Heart left ventricle (tissue), 16 donors: ENCODE data around the gene MUC6. TPM values are rescaled to one million over a fixed set of nuclear protein-coding genes. Genes with fewer than 3 reads are reported as not detected.

Source experiments
- ATAC-seq, 4 donors: fragments of 200-7000 bp; cut with Tn5 transposase; one replicate each; pipeline ENCODE4 v1.9.1; 2020 to 2022; ENCODE audit warnings: moderate library complexity in 4 of 4, mild to moderate bottlenecking in 3 of 4, moderate number of reproducible peaks in 1 of 4
- DNase-seq, 5 donors: peaks; one replicate each; pipeline ENCODE4 v3.0.0-alpha.2; 2020
- H3K27ac ChIP-seq, 12 donors: fragments of 200-600 bp; sonication (generic) in 4 of 12; one replicate each; pipeline versions ENCODE4 v1.5.0 to v1.8.0; 2016 to 2022; ENCODE audit warnings: mild to moderate bottlenecking in 2 of 12
- H3K27me3 ChIP-seq, 9 donors: fragments of 200-600 bp; sonication (generic) in 2 of 9; one replicate each; pipeline versions ENCODE4 v1.5.1 to v1.8.0; 2016 to 2022; ENCODE audit warnings: mild to moderate bottlenecking in 3 of 9
- H3K36me3 ChIP-seq, 9 donors: fragments of 200-600 bp; sonication (generic) in 2 of 9; one replicate each; pipeline versions ENCODE4 v1.5.0 to v1.8.0; 2018 to 2022; ENCODE audit warnings: mild to moderate bottlenecking in 2 of 9
- H3K4me1 ChIP-seq, 12 donors: fragments of 200-600 bp; sonication (generic) in 4 of 12; one replicate each; pipeline versions ENCODE4 v1.5.0 to v1.8.0; 2016 to 2022; ENCODE audit warnings: mild to moderate bottlenecking in 3 of 12
- H3K4me3 ChIP-seq, 12 donors: fragments of 200-600 bp; sonication (generic) in 4 of 12; one replicate each; pipeline versions ENCODE4 v1.5.0 to v1.8.0; 2017 to 2022; ENCODE audit warnings: mild to moderate bottlenecking in 9 of 12, moderate library complexity in 4 of 12
- H3K9me3 ChIP-seq, 12 donors: fragments of 200-600 bp; sonication (generic) in 4 of 12; one replicate each; pipeline versions ENCODE4 v1.5.0 to v1.8.0; 2016 to 2022; ENCODE audit warnings: mild to moderate bottlenecking in 1 of 12
- POLR2A ChIP-seq, 2 donors: fragments of 450-650 bp; IDR thresholded peaks; one replicate each; pipeline ENCODE4 v1.6.1; 2017; ENCODE audit warnings: antibody characterized with exemption in 2 of 2, mild to moderate bottlenecking in 2 of 2, moderate library complexity in 2 of 2
- WGBS, 4 donors: extraction: QIAGEN DNeasy Blood & Tissue Kit in 2 of 4; methylation state at CpG; one replicate each; pipeline versions ENCODE4 v1.1.5 to v1.1.7; 2013 to 2018; 5-methylcytosine and 5-hydroxymethylcytosine counted together
- intact Hi-C, 10 donors: fragments of 100-400 bp; cut with DNase I; formaldehyde crosslinking; loops; one replicate each; pipeline versions ENCODE4 v1.11.1 to v1.14.2; 2022
- polyA plus RNA-seq, 2 donors: library from polyadenylated mRNA; stranded (reverse); fragments of 200-250 nt; gene quantifications; one replicate each; pipeline ENCODE4 v1.2.3, GENCODE V29; 2013
- total RNA-seq, 9 donors: library from RNA; depleted of rRNA in 2 of 9; stranded (reverse); fragments of >200 nt in 2 of 9; fragmentation: NEBNext Ultra II Directional in 3 of 9; extraction: Animal tissue kit (Norgen Biotek cat#: 25700) in 3 of 9; gene quantifications; one replicate each; pipeline versions ENCODE4 v1.1.0 to v1.2.4, GENCODE V29; 2016 to 2023
- TF ChIP-seq, protein P1 (sequence below), 12 donors: fragments of 200-600 bp; sonication (generic) in 4 of 12; IDR thresholded peaks; one replicate each; pipeline versions ENCODE4 v1.5.0 to v1.8.0; 2018 to 2022; ENCODE audit warnings: antibody characterized with exemption in 12 of 12, mild to moderate bottlenecking in 5 of 12
- donor health status: ischemic (EF 13 %, LVEDD 7.1; RV severe dilation, severe dysfunction).
- donor health status: healthy with polysubstance abuse.
- donor health status: DM: no; HTN: yes; CAD: no.
- donor health status: DM: no; HTN: no; CAD: no.
- donor health status: ischemic (EF 25% LVEDD 6.9; RV normal size, moderate dysfunction).
- donor health status: ischemic (EF 25% LVEDD 5.7; RV mildly dilated, moderate dysfunction).
- donor health status: healthy.
- donor health status: DM: yes; HTN: yes; CAD: no.
- donor health status: ischemic (EF 35%, LVEDD 5.7; RV mildly dilated, moderate dysfunction).
- donor health status: nonischemic (EF 11% LVEDD 7.7; RV severe dilation, severe dysfunction).
- donor health status: DM: yes; HTN: yes; CAD: no.
- donor health status: PGD.
- donor health status: ischemic (EF 29% LVEDD 5.4; RV normal size, mild dysfunction).
- donor health status: nonischemic (EF 23%, LVEDD 6.1; RV moderate dilation, normal function).

MUC6 gene
- total and polyA plus RNA-seq, 11 donors, result 0.04 to 0.06 TPM; not detected in 9

DNA sequence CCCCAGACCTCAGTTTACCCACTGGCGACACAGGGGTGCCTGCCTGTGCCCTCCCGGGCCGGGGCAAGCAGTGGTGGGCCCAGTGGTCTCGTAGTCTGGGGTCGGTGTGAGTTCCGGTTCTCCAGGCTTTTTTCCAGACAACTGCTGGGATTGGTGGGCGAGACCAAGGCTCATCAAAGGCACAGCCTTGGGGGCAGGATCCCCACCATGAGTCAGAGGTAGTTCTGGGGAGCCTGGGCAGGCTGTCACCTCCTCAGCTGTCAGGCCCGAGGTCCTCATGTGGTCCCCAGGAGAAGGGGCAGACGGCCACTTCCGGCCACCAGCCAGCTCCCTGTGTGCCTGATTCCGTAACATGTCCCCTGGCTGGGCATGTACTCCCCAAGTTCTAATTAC is 37.3 kb upstream of the MUC6 start:
- Histone ChIP-seq H3K36me3 (no peaks in the 10 kb centered on the region), H3K4me1 (peaks cover 4 to 20% (median 13%) of the 10 kb centered on the region in 12 donors), H3K27ac (no peak overlapping the region), H3K27me3 (peaks cover 0 to 3% (median 0%) of the 10 kb centered on the region in 9 donors), H3K4me3 (no peak overlapping the region), H3K9me3 (no peaks in the 10 kb centered on the region)
- 81 to 96% (median 89%) methylated on average over 7 to 11 of the region's 11 CpGs for WGBS, 4 donors
- ATAC-seq (no peak), DNase-seq (peak in 2 of 5 donors; percentile 17 to 56)
- TF ChIP-seq, protein P1, sequence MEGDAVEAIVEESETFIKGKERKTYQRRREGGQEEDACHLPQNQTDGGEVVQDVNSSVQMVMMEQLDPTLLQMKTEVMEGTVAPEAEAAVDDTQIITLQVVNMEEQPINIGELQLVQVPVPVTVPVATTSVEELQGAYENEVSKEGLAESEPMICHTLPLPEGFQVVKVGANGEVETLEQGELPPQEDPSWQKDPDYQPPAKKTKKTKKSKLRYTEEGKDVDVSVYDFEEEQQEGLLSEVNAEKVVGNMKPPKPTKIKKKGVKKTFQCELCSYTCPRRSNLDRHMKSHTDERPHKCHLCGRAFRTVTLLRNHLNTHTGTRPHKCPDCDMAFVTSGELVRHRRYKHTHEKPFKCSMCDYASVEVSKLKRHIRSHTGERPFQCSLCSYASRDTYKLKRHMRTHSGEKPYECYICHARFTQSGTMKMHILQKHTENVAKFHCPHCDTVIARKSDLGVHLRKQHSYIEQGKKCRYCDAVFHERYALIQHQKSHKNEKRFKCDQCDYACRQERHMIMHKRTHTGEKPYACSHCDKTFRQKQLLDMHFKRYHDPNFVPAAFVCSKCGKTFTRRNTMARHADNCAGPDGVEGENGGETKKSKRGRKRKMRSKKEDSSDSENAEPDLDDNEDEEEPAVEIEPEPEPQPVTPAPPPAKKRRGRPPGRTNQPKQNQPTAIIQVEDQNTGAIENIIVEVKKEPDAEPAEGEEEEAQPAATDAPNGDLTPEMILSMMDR (IDR thresholded peaks at IDR 0.05), result no peak
- no peak for TF ChIP-seq POLR2A (IDR thresholded peaks at IDR 0.05)
- intact Hi-C loops, result no loop called here

DNA sequence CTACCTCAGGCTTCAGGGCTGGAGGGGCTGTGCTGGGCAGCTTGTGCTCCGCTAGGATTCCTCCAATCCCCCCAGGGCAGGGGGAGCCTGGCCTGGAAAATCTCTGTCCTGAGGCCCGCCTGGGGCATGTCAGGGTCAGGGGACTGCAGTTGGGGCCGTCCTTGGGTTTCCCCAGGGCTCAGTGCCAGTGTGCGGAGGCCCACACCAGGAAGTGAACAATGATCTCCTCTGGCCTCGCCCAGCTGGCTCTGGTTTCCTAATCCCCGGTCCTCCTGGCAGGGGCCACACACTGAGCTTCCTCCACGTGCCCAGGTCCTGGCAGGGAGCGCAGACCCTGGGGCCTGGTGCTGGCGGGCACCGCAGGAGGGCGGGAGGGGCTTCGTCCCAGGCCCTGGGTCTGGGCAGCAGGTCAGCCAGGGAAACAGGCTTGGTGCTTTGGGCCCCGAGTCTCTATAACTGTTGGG is 36.8 kb upstream of the MUC6 start:
- DNase-seq, result peak in 3 of 5 donors; percentile 41 to 65 (median 53)
- H3K36me3 ChIP-seq, result no peaks in the 10 kb centered on the region
- peak overlapping the region in 1 of 12 donors; percentile 34 for H3K27ac ChIP-seq
- no peaks in the 10 kb centered on the region for H3K9me3 ChIP-seq
- H3K27me3 ChIP-seq, result peaks cover 0 to 3% (median 0%) of the 10 kb centered on the region in 9 donors
- H3K4me3 ChIP-seq, result no peak overlapping the region
- H3K4me1 ChIP-seq, result peaks cover 4 to 20% (median 13%) of the 10 kb centered on the region in 12 donors
- intact Hi-C loops, result no loop called here
- TF ChIP-seq, protein P1 (IDR thresholded peaks at IDR 0.05), result no peak
- no peak for TF ChIP-seq POLR2A (IDR thresholded peaks at IDR 0.05)
- 39 to 42% (median 39%) methylated on average over 12 to 13 of the region's 13 CpGs; no CpG with 5 or more reads in 1 of the 4 donors for WGBS, 4 donors
- ATAC-seq, result peak in 3 of 4 donors; percentile 39 to 70 (median 70)

DNA sequence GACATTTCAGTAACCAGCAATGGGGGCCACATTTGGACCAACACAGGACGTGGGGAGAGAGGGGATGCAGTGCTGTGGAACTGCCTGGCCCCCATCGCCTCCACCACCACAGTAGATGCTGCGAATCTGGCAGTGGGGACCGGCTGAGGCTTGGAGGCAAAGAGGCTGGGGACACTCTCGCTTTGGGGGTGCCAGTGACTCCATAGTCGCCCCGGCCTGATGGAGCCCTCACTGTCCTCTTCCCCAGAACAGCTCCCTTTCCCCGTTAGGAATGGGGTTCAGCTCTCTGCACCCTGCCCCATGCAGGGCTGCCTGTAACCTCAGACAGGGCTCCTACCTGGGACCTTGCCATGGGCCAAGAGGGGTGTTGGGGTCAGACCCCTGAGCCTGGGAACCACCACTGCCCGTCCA is 36.3 kb upstream of the MUC6 start:
- peaks cover 0 to 3% (median 0%) of the 10 kb centered on the region in 9 donors for H3K27me3 ChIP-seq
- TF ChIP-seq, protein P1 (IDR thresholded peaks at IDR 0.05), result no peak
- TF ChIP-seq POLR2A (IDR thresholded peaks at IDR 0.05), result no peak
- H3K27ac ChIP-seq, result peak overlapping the region in 2 of 12 donors; percentile 34
- no peak for ATAC-seq
- intact Hi-C loops, result no loop called here
- H3K36me3 ChIP-seq, result no peaks in the 10 kb centered on the region
- H3K4me3 ChIP-seq, result no peak overlapping the region
- no peaks in the 10 kb centered on the region for H3K9me3 ChIP-seq
- DNase-seq, result peak in 2 of 5 donors; percentile 22 to 51
- peaks cover 4 to 20% (median 13%) of the 10 kb centered on the region in 12 donors for H3K4me1 ChIP-seq
- 76 to 92% (median 88%) methylated on average over 7 to 9 of the region's 9 CpGs for WGBS, 4 donors

DNA sequence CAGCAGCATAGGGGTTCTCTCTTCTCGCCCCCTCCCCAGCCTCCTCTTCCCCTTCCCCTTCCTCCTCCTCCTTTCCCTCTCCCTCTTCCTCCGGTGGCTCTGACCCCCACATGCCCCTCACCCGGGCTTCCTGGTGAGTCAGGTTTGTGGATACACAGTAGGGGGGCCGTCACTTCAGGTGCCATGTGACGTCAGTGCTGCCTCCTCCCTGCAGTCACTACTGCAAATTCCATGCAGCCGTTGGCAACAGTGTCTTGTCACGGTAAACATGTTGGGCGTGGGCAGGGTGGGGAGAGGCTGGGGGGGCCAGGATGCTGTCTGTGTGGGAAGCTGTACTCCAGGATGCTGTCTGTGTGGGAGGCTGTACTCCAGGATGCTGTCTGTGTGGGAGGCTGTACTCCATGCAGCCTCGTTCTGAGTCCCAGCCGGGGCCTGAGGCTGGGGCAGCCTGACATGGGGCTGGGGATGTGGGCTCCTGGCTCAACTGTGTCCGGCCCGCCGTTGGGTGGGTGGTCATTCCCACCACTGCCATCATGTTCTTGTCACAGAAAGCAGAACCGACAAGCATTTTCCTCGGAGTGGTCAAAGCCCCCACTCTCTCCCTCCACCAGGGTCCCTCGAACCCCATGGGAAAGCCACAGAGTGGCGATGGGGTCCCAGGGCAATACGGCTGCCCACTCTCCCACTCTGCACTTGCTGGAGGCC is 35.8 kb upstream of the MUC6 start:
- TF ChIP-seq, protein P1 (IDR thresholded peaks at IDR 0.05), result no peak
- TF ChIP-seq POLR2A (IDR thresholded peaks at IDR 0.05), result no peak
- WGBS, 4 donors, result 39 to 54% (median 47%) methylated on average over 16 to 18 of the region's 18 CpGs
- H3K36me3 ChIP-seq, result no peaks in the 10 kb centered on the region
- peaks cover 0 to 3% (median 0%) of the 10 kb centered on the region in 9 donors for H3K27me3 ChIP-seq
- intact Hi-C loops, result no loop called here
- peaks cover 4 to 20% (median 13%) of the 10 kb centered on the region in 12 donors for H3K4me1 ChIP-seq
- H3K27ac ChIP-seq, result peak overlapping the region in 2 of 12 donors; percentile 34
- H3K9me3 ChIP-seq, result no peaks in the 10 kb centered on the region
- ATAC-seq (peak; percentile 4 to 90 (median 40)), DNase-seq (peak; percentile 37 to 67 (median 57))
- H3K4me3 ChIP-seq, result no peak overlapping the region
